Fibroblast of lung (primary cell): ENCODE results near the gene EML4. TPM values are rescaled to one million over a fixed set of nuclear protein-coding genes. Genes with fewer than 3 reads are reported as not detected.

Source experiments
- DNase-seq, 2 donors: peaks; one replicate each; pipeline versions ENCODE4 v3.0.0 to v3.0.0-alpha.2; 2010; ENCODE audit warnings: low read depth in 2 of 2
- H2AFZ ChIP-seq: 2 replicates; pipeline ENCODE4 v1.5.1; 2012; ENCODE audit warnings: low read length, control low read depth, inconsistent platforms
- H3K27ac ChIP-seq: 2 replicates; pipeline ENCODE4 v1.5.1; 2011; ENCODE audit warnings: low read length, control low read depth; ENCODE audit not compliant: insufficient read depth
- H3K27me3 ChIP-seq: 2 replicates; pipeline ENCODE4 v1.5.1; 2011; ENCODE audit warnings: mild to moderate bottlenecking, low read length; ENCODE audit not compliant: control insufficient read depth, insufficient read depth
- H3K36me3 ChIP-seq: 2 replicates; pipeline ENCODE4 v1.5.1; 2011; ENCODE audit warnings: low read length; ENCODE audit not compliant: control insufficient read depth, insufficient read depth
- H3K4me1 ChIP-seq: 2 replicates; pipeline ENCODE4 v1.5.1; 2011; ENCODE audit warnings: low read length; ENCODE audit not compliant: control insufficient read depth, insufficient read depth; ENCODE audit errors: extremely low read depth
- H3K4me2 ChIP-seq: 2 replicates; pipeline ENCODE4 v1.5.1; 2011; ENCODE audit warnings: low read length, control low read depth; ENCODE audit not compliant: insufficient read depth; ENCODE audit errors: extremely low read depth
- H3K4me3 ChIP-seq, 4 experiments: fragments of 200-600 bp in 1 of 4; sonication (generic) in 1 of 4; replicated peaks in 1 of 4; 2 replicates each; pipeline ENCODE4 v1.5.1; 2011 to 2016; ENCODE audit warnings: low read length in 4 of 4, low read depth in 3 of 4, mild to moderate bottlenecking in 3 of 4, control low read depth in 2 of 4, inconsistent platforms in 1 of 4, mixed read lengths in 1 of 4; ENCODE audit not compliant: insufficient read depth in 1 of 4; ENCODE audit errors: control extremely low read depth in 1 of 4
- H3K79me2 ChIP-seq: 2 replicates; pipeline ENCODE4 v1.5.1; 2012; ENCODE audit warnings: mild to moderate bottlenecking, low read length, inconsistent platforms; ENCODE audit not compliant: control insufficient read depth, insufficient read depth
- H3K9ac ChIP-seq: 2 replicates; pipeline ENCODE4 v1.5.1; 2011; ENCODE audit warnings: mild to moderate bottlenecking, low read length, control low read depth; ENCODE audit not compliant: insufficient read depth
- H3K9me3 ChIP-seq: 2 replicates; pipeline ENCODE4 v1.5.1; 2012; ENCODE audit warnings: low read depth, low read length; ENCODE audit not compliant: control insufficient read depth, insufficient read depth
- H4K20me1 ChIP-seq: 2 replicates; pipeline ENCODE4 v1.5.1; 2011; ENCODE audit warnings: low read length; ENCODE audit not compliant: control insufficient read depth, insufficient read depth; ENCODE audit errors: extremely low read depth
- EZH2 ChIP-seq: IDR thresholded peaks from 2 replicates; pipeline ENCODE4 v1.5.1; 2012; ENCODE audit warnings: low read length, control low read depth, mild to moderate bottlenecking; ENCODE audit errors: missing control alignments
- polyA plus RNA-seq, 2 donors: library from polyadenylated mRNA; depleted of rRNA in 1 of 2; stranded (reverse) in 1 of 2; unstranded in 1 of 2; fragments of >200 nt; gene quantifications; 2 replicates each; pipeline ENCODE4 v1.2.1, GENCODE V29; 2011 to 2012; ENCODE audit warnings: missing spikeins in 1 of 2
- total RNA-seq: library from RNA; depleted of rRNA; stranded (reverse); fragments of >200 nt; gene quantifications from 2 replicates; pipeline ENCODE4 v1.2.1, GENCODE V29; 2014
- TF ChIP-seq, protein P1 (sequence below), 2 donors: IDR thresholded peaks in 1 of 2; conservative IDR thresholded peaks in 1 of 2; 1 replicate in 1 of 2; 2 replicates in 1 of 2; pipeline ENCODE4 v1.5.1; 2011 to 2012; ENCODE audit warnings: low read length in 2 of 2, control low read depth in 1 of 2, inconsistent platforms in 1 of 2, low read depth in 1 of 2, mild to moderate bottlenecking in 1 of 2

EML4 gene
- total and polyA plus RNA-seq, 2 donors (not counting 1 experiment from before 2014, with no cell fraction given): 49.5 to 62.7 TPM

- H3K9me3 ChIP-seq: no peaks in the 10 kb centered on the region
- H3K27ac ChIP-seq: no peak overlapping the region
- peaks cover 6% of the 10 kb centered on the region for H3K36me3 ChIP-seq
- TF ChIP-seq EZH2: no peak
- TF ChIP-seq, protein P1, sequence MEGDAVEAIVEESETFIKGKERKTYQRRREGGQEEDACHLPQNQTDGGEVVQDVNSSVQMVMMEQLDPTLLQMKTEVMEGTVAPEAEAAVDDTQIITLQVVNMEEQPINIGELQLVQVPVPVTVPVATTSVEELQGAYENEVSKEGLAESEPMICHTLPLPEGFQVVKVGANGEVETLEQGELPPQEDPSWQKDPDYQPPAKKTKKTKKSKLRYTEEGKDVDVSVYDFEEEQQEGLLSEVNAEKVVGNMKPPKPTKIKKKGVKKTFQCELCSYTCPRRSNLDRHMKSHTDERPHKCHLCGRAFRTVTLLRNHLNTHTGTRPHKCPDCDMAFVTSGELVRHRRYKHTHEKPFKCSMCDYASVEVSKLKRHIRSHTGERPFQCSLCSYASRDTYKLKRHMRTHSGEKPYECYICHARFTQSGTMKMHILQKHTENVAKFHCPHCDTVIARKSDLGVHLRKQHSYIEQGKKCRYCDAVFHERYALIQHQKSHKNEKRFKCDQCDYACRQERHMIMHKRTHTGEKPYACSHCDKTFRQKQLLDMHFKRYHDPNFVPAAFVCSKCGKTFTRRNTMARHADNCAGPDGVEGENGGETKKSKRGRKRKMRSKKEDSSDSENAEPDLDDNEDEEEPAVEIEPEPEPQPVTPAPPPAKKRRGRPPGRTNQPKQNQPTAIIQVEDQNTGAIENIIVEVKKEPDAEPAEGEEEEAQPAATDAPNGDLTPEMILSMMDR (conservative IDR thresholded peaks at IDR 0.05 in 1 of 2, IDR thresholded peaks at IDR 0.05 in 1 of 2; ENCODE audit: low read depth in 1 of 2, low read length in 2 of 2): no peak
- no peak overlapping the region for H3K4me2 ChIP-seq
- H3K4me1 ChIP-seq: peaks cover 14% of the 10 kb centered on the region
- peaks cover 20% of the 10 kb centered on the region for H3K79me2 ChIP-seq
- H3K4me3 ChIP-seq: no peak overlapping the region
- H3K27me3 ChIP-seq: no peaks in the 10 kb centered on the region
- no peak overlapping the region for H3K9ac ChIP-seq
- no peak overlapping the region for H2AFZ ChIP-seq
- DNase-seq: no peak
- no peaks in the 10 kb centered on the region for H4K20me1 ChIP-seq
Observed at GRCh38 chr2:42340938-42341636, 171.9 kb downstream of the EML4 start.

DNA sequence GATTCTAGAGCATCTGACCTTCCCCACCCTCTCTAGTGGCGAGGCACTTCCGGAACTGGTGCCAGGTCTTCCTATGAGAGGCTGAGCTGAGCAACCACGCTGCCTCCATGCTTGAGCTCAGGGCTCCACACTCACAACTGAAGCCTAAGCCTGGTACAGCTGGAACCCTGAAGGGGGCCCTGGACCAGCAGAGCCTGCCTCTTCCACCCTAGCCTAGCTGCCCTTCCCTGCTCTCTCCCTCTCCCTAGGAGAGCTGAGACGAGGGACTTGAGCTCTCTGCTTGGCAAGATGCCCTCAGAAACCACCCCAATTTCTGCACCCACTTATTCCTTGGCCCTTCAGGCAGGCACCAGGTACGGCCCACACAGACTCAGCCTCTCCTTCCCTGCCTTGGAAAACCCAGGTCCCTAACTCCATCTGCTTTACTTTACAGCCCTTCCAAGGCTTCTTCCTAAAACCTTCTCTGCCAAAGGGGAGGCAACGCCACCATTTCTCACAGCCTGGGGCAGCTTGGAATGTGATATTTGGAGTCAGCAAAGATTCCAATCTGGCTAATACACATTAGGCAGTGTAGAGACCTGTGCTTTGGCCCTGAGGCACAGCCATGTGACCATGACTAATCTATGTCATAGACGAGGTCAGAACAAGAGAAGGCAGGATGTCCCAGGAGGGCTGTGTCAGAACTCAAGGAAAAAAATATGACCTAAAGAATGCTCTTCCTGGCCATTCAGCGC, 173.1 kb downstream of the EML4 start:
- peaks cover 23% of the 10 kb centered on the region for H3K79me2 ChIP-seq

DNA sequence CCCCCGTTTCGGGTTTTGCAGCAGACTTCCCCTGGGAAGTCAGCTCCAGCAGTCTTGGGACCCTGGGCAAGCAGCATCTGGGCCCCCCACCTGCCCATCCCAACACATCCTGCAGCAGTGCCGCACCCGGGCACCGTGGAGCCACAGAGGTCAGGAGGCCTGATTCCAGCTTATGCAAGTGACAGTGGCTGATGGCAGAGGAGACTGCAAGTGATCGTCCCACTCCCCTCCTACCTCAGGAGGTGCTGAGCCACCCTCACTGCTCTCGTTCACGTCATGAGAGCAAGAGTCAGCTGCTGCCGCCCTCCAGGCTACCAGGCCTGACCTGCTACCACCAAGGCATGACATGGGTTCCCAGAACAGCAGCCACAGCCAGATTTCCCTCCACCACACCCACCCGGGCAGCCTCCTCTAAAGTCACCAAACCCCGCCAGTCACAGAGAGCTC, 173.7 kb downstream of the EML4 start:
- H3K9me3 ChIP-seq: no peaks in the 10 kb centered on the region
- H3K4me3 ChIP-seq: no peak overlapping the region
- H3K79me2 ChIP-seq: peaks cover 27% of the 10 kb centered on the region
- no peak for DNase-seq
- H3K4me1 ChIP-seq: peaks cover 14% of the 10 kb centered on the region
- TF ChIP-seq, protein P1 (conservative IDR thresholded peaks at IDR 0.05 in 1 of 2, IDR thresholded peaks at IDR 0.05 in 1 of 2; ENCODE audit: low read depth in 1 of 2, low read length in 2 of 2): no peak
- TF ChIP-seq EZH2: no peak
- peaks cover 6% of the 10 kb centered on the region for H3K36me3 ChIP-seq
- H4K20me1 ChIP-seq: no peaks in the 10 kb centered on the region
- H3K9ac ChIP-seq: peak overlapping the region; percentile 33
- H2AFZ ChIP-seq: no peak overlapping the region
- H3K27ac ChIP-seq: peak overlapping the region; percentile 87
- H3K27me3 ChIP-seq: no peaks in the 10 kb centered on the region
- H3K4me2 ChIP-seq: peak overlapping the region; percentile 46

More for the DNA sequence above, 173.1 kb downstream of the EML4 start:
- Histone ChIP-seq H3K9me3 (no peaks in the 10 kb centered on the region), H4K20me1 (no peaks in the 10 kb centered on the region), H3K4me2 (peak overlapping the region; percentile 56), H3K27me3 (no peaks in the 10 kb centered on the region), H3K36me3 (peaks cover 6% of the 10 kb centered on the region), H2AFZ (no peak overlapping the region), H3K27ac (peak overlapping the region; percentile 87), H3K9ac (no peak overlapping the region), H3K4me1 (peaks cover 14% of the 10 kb centered on the region), H3K4me3 (no peak overlapping the region)
- DNase-seq: peak; percentile 89 to 92
- TF ChIP-seq, protein P1 (conservative IDR thresholded peaks at IDR 0.05 in 1 of 2, IDR thresholded peaks at IDR 0.05 in 1 of 2; ENCODE audit: low read depth in 1 of 2, low read length in 2 of 2): no peak
- no peak for TF ChIP-seq EZH2
